ENCODE data around the gene MAPRE2.

- TF ChIP-seq GATA2 (IDR thresholded peaks at IDR 0.05; ENCODE audit: low read depth, low read length) (no peak), GATA3 (IDR thresholded peaks at IDR 0.05; ENCODE audit: low read depth, low read length) (no peak)
These were observed 142.7 kb downstream of the MAPRE2 start for GRCh38 chr18:35183886-35184285.
